Fibroblast of the aortic adventitia (primary cell): ENCODE results near the gene NPAS2. TPM values are rescaled to one million over a fixed set of nuclear protein-coding genes. Genes with fewer than 3 reads are reported as not detected.

Experiments
- DNase-seq: peaks from one replicate; pipeline ENCODE4 v3.0.0-alpha.2; 2010; ENCODE audit warnings: low read depth
- H3K4me3 ChIP-seq: 2 replicates; pipeline ENCODE4 v1.5.1; 2011; ENCODE audit warnings: low read depth, mild to moderate bottlenecking, control low read depth, low read length, moderate library complexity
- CTCF ChIP-seq: IDR thresholded peaks from 2 replicates; pipeline ENCODE4 v1.5.1; 2011; ENCODE audit warnings: mild to moderate bottlenecking, low read length, control low read depth, inconsistent platforms; ENCODE audit not compliant: insufficient read depth
- total RNA-seq: library from RNA; depleted of rRNA; stranded (reverse); fragments of >200 nt; gene quantifications from 2 replicates; pipeline ENCODE4 v1.2.3, GENCODE V29; 2012; ENCODE audit warnings: low replicate concordance

Gene NPAS2
- total RNA-seq, 1 donor = 24.3 TPM

DNA sequence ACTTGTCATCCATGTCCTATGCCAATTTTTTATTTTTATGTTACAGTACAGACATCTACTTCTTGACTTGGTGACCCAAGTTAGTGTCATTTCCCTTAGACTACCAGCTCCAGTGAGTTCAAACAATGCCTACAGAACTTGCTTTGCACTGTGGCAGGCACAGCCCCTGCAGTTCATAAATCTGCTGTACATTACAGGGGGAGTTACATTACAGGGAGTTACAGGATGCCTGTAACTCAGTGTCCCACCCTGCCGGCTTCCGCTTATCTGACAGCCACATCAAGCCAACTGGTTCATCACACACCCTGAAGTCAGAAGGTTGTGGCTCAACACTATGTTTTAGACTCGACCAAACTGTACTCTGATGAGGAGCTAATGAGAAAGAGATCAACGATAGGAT is 7.8 kb upstream of the NPAS2 start:
- TF ChIP-seq CTCF = no peak
- no peak overlapping the region for H3K4me3 ChIP-seq

GRCh38 chr2:100812573-100812972 is 7.4 kb upstream of the NPAS2 start:
- TF ChIP-seq CTCF = no peak
- no peak overlapping the region for H3K4me3 ChIP-seq
- DNase-seq = no peak

More for the DNA sequence above, 7.8 kb upstream of the NPAS2 start:
- DNase-seq = no peak

DNA sequence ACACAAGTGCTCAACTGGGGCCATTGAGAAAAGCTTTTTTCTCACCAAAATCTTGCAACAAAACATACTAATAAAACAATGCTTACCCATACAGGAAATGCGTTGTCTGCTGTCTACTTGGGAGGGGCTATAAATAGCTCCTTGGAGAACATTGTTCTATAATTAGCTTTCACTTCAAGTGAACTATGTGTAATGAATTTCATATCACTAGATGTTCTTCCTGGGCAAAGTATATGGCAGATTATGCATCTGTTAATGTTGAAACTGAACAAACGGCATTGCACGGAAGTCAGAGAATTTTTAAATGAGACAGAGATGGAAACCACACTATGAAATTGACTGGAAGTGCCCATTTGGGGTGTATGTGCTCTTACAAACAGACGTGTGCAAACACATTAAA is 6.4 kb upstream of the NPAS2 start:
- DNase-seq = peak; percentile 46
- no peak overlapping the region for H3K4me3 ChIP-seq
- TF ChIP-seq CTCF = no peak

DNA sequence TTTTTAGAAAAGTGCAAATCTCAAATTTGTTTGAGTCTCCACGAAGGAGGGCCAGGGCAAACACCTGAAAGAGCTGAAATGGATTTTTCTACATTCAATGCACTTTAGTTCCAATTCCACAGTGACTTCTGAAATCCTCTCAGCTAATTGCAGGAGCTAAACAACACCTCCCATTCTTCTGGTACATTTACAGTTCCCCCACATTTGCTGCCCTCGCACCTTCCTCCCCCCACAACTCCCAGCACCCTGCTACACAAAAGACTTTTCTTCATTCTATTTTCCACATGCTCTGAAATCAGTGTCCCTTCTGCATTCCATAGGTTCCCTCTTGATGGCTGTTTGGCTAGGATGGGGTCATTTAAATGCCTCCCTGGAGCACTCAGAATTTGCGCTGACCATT is 5.9 kb upstream of the NPAS2 start:
- no peak for TF ChIP-seq CTCF
- no peak for DNase-seq
- no peak overlapping the region for H3K4me3 ChIP-seq

DNA sequence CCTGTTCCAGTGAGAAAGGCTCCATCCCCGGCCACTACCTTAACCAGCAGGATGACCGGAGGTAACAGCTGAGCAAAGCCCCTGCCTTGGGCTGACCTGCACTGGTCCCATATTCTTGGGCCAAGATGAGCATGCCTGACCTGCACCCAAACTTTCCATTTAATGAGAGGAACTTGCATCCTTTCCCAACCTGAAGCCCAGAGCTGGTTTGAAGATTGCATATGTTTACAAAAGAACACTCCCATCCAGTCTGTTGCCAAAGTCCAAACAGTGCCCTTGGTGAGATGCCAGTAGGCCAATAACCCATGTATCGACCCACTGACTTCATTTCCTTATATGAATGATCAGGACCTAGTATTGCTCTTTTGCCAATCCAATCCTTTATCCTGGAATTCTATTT is 5.5 kb upstream of the NPAS2 start:
- no peak for DNase-seq
- H3K4me3 ChIP-seq = no peak overlapping the region
- no peak for TF ChIP-seq CTCF

DNA sequence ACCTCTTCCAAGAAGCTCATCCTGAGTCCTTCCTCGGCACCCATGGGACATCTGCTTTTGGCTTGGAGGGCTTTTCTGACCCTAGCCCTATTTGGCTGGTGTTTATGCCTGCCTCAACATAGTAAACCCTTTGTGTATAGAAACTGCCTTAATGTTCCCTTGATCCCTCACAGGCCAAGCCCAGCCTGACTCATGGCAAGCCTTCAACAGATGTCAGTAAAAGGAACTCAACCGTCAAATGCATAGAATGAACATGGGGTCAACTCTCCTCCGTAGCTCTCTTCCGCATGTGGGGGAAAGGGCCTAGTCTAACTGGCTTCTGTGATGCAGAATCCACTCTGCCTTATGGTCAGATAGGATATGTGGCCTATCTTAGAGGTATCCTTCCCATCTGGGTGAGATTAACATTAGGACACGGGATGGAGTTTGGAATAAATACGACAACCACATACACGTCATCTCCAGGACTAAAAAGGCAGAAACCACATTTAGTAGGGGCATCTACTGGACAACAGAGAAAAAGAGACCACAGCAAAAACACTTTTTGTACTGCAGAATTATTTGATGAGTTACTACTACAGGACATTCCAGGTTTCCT is 2.5 kb upstream of the NPAS2 start:
- TF ChIP-seq CTCF = no peak
- DNase-seq = no peak

GRCh38 chr2:100818003-100818605 is 1.8 kb upstream of the NPAS2 start:
- H3K4me3 ChIP-seq = peak overlapping the region; percentile 86
- no peak for TF ChIP-seq CTCF
- peak; percentile 50 for DNase-seq

More for the DNA sequence above, 2.5 kb upstream of the NPAS2 start:
- H3K4me3 ChIP-seq = no peak overlapping the region
